ENCODE measurements around the gene FBXO2.

Gene FBXO2

DNA sequence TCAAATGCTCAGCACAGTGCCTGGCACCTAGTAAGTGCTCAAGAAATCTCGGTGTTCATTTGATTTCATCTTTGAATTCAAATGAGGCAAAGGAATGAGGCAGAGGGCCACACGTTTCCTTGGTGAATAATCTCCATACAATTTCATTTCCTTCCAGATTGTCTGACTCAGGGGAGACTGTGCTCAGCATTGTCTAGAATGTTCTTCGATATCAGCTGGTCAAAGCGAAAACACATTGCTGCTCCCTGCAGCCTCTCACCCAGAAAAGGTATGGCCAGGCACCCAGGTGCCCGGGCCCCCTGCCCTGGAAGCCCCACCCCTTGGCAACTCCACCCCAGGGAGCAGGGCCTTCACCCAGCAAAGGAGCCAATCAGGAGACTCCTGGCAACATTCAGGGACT lies 55.8 kb downstream of the FBXO2 start:
- DNase-seq (ENCODE audit: extremely low read depth in 1 of 2, low read depth in 1 of 2) = no peak
